ENCODE measurements around the gene ZDHHC17. TPM values are rescaled to one million over a fixed set of nuclear protein-coding genes. Genes with fewer than 3 reads are reported as not detected.

The ZDHHC17 gene
- total RNA-seq, 1 experiment from 2014 or later, result 25.3 TPM

DNA sequence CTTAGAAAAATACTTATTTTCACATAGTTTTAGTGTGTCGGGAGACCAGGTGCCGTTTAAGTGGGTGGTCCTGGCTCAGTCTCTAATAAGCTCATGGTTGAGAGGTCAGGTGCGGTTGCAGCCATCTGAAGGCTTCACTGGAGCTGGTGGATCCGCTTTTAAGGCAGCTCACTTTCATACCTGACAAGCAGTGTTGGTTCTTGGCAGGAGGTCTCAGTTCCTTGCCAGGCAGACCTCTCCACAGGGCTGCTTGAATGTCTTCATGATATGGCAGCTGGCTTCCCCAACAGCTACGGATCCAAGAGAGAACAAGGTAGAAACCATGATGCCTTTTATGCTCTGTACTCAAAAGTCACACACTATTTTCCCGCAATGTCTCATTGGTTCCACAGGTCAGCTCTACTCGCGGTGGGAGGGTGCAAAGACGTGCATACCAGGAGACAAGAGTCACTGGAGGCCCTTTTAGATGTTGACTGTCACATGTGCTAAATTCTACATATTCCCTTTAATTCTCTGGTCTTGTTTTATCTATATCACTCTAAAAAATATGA, 8.0 kb upstream of the ZDHHC17 start:
- no peak overlapping the region for H3K9ac ChIP-seq (ENCODE audit: low read length)
- no peak overlapping the region for H3K27ac ChIP-seq (ENCODE audit: low read depth, low read length)
- H3K4me2 ChIP-seq (ENCODE audit: low read length), result no peak overlapping the region
- H3K27me3 ChIP-seq (ENCODE audit: insufficient read depth, low read length), result no peaks in the 10 kb centered on the region
- ATAC-seq (no peak), DNase-seq (ENCODE audit: low read depth, low spot score) (no peak)
- ChIA-PET POLR2A (no interaction called here), CTCF (no interaction called here), RAD21 (ENCODE audit: low non-redundant PET in 1 of 2, low total read pairs in 2 of 2, uncharacterized antibody in 2 of 2, unreplicated experiment in 2 of 2) (no interaction called here)
- BruUV-seq (replicated peaks), result no TSS peak
- TF ChIP-seq, protein P1, sequence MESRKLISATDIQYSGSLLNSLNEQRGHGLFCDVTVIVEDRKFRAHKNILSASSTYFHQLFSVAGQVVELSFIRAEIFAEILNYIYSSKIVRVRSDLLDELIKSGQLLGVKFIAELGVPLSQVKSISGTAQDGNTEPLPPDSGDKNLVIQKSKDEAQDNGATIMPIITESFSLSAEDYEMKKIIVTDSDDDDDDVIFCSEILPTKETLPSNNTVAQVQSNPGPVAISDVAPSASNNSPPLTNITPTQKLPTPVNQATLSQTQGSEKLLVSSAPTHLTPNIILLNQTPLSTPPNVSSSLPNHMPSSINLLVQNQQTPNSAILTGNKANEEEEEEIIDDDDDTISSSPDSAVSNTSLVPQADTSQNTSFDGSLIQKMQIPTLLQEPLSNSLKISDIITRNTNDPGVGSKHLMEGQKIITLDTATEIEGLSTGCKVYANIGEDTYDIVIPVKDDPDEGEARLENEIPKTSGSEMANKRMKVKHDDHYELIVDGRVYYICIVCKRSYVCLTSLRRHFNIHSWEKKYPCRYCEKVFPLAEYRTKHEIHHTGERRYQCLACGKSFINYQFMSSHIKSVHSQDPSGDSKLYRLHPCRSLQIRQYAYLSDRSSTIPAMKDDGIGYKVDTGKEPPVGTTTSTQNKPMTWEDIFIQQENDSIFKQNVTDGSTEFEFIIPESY (IDR thresholded peaks at IDR 0.05; ENCODE audit: extremely low read depth, insufficient replicate concordance, low read length), result no peak
- TF ChIP-seq CBX3 (IDR thresholded peaks at IDR 0.05; ENCODE audit: low read depth) (no peak), YY1 (IDR thresholded peaks at IDR 0.05; ENCODE audit: extremely low read depth, insufficient replicate concordance, low read depth, low read length) (no peak), RAD21 (IDR thresholded peaks at IDR 0.05; ENCODE audit: low read depth) (no peak), SRF (IDR thresholded peaks at IDR 0.05; ENCODE audit: low read depth) (no peak), EZH2 (IDR thresholded peaks at IDR 0.05) (no peak), ZNF274 (IDR thresholded peaks at IDR 0.05; ENCODE audit: low read depth, low read length) (no peak), EGR1 (IDR thresholded peaks at IDR 0.05; ENCODE audit: low read depth) (no peak), EZH2phosphoT487 (IDR thresholded peaks at IDR 0.05; ENCODE audit: borderline replicate concordance) (no peak), ZFX (IDR thresholded peaks at IDR 0.05) (no peak), TCF7L2 (IDR thresholded peaks at IDR 0.05; ENCODE audit: borderline replicate concordance, extremely low read depth, insufficient read depth, insufficient read length) (no peak), SP1 (IDR thresholded peaks at IDR 0.05; ENCODE audit: low read depth) (no peak), FOSL1 (IDR thresholded peaks at IDR 0.05; ENCODE audit: low read depth) (no peak), ELF1 (IDR thresholded peaks at IDR 0.05; ENCODE audit: borderline replicate concordance, low read depth) (no peak)
- TF ChIP-seq, protein P2, sequence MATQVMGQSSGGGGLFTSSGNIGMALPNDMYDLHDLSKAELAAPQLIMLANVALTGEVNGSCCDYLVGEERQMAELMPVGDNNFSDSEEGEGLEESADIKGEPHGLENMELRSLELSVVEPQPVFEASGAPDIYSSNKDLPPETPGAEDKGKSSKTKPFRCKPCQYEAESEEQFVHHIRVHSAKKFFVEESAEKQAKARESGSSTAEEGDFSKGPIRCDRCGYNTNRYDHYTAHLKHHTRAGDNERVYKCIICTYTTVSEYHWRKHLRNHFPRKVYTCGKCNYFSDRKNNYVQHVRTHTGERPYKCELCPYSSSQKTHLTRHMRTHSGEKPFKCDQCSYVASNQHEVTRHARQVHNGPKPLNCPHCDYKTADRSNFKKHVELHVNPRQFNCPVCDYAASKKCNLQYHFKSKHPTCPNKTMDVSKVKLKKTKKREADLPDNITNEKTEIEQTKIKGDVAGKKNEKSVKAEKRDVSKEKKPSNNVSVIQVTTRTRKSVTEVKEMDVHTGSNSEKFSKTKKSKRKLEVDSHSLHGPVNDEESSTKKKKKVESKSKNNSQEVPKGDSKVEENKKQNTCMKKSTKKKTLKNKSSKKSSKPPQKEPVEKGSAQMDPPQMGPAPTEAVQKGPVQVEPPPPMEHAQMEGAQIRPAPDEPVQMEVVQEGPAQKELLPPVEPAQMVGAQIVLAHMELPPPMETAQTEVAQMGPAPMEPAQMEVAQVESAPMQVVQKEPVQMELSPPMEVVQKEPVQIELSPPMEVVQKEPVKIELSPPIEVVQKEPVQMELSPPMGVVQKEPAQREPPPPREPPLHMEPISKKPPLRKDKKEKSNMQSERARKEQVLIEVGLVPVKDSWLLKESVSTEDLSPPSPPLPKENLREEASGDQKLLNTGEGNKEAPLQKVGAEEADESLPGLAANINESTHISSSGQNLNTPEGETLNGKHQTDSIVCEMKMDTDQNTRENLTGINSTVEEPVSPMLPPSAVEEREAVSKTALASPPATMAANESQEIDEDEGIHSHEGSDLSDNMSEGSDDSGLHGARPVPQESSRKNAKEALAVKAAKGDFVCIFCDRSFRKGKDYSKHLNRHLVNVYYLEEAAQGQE (IDR thresholded peaks at IDR 0.05; ENCODE audit: low read depth), result no peak
- TF ChIP-seq, protein P3, sequence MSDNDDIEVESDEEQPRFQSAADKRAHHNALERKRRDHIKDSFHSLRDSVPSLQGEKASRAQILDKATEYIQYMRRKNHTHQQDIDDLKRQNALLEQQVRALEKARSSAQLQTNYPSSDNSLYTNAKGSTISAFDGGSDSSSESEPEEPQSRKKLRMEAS (IDR thresholded peaks at IDR 0.05), result no peak
- TF ChIP-seq, protein P4, sequence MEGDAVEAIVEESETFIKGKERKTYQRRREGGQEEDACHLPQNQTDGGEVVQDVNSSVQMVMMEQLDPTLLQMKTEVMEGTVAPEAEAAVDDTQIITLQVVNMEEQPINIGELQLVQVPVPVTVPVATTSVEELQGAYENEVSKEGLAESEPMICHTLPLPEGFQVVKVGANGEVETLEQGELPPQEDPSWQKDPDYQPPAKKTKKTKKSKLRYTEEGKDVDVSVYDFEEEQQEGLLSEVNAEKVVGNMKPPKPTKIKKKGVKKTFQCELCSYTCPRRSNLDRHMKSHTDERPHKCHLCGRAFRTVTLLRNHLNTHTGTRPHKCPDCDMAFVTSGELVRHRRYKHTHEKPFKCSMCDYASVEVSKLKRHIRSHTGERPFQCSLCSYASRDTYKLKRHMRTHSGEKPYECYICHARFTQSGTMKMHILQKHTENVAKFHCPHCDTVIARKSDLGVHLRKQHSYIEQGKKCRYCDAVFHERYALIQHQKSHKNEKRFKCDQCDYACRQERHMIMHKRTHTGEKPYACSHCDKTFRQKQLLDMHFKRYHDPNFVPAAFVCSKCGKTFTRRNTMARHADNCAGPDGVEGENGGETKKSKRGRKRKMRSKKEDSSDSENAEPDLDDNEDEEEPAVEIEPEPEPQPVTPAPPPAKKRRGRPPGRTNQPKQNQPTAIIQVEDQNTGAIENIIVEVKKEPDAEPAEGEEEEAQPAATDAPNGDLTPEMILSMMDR (IDR thresholded peaks at IDR 0.05 in 2 of 3, conservative IDR thresholded peaks at IDR 0.05 in 1 of 3; ENCODE audit: borderline replicate concordance in 1 of 3, insufficient read depth in 1 of 3, low read depth in 2 of 3, low read length in 2 of 3), result no peak
- TF ChIP-seq, protein P5, sequence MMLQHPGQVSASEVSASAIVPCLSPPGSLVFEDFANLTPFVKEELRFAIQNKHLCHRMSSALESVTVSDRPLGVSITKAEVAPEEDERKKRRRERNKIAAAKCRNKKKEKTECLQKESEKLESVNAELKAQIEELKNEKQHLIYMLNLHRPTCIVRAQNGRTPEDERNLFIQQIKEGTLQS (IDR thresholded peaks at IDR 0.05), result no peak
- no peaks in the 10 kb centered on the region for H3K79me2 ChIP-seq (ENCODE audit: insufficient read depth, low read length)
- H2AFZ ChIP-seq (ENCODE audit: low read depth, low read length, poor library complexity, severe bottlenecking), result no peak overlapping the region
- no peak overlapping the region for H3K4me3 ChIP-seq (replicated peaks in 1 of 2; ENCODE audit: low read depth in 1 of 2, low read length in 2 of 2)
- H3K4me1 ChIP-seq (ENCODE audit: control insufficient read depth in 1 of 2, insufficient read depth in 2 of 2, low read length in 2 of 2), result 0 out of 4 replicates have a peak, but pooled peaks cover 0 to 3% of the 10 kb centered on the region in 2 experiments
- no peaks in the 10 kb centered on the region for H3K36me3 ChIP-seq (ENCODE audit: control insufficient read depth in 1 of 2, insufficient read depth in 2 of 2, low read length in 2 of 2)
- intact Hi-C loops (cut with micrococcal nuclease), result no loop called here
- H3K9me3 ChIP-seq (ENCODE audit: control insufficient read depth in 1 of 2, insufficient read depth in 1 of 2, low read depth in 1 of 2, low read length in 2 of 2), result no peaks in the 10 kb centered on the region
- no peaks in the 10 kb centered on the region for H4K20me1 ChIP-seq (ENCODE audit: insufficient read depth)
- H3K9me2 ChIP-seq (ENCODE audit: insufficient read depth), result no peaks in the 10 kb centered on the region

All from HCT116 (cell line).